RPMI7951 (cell line): ENCODE results near the gene ENTPD7. TPM values are rescaled to one million over a fixed set of nuclear protein-coding genes. Genes with fewer than 3 reads are reported as not detected.

Experiments used
- DNase-seq: peaks from one replicate; pipeline ENCODE4 v3.0.0-alpha.2; 2012; ENCODE audit warnings: low read depth
- total RNA-seq: library from RNA; depleted of rRNA; stranded (reverse); fragments of >200 nt; shearing (Covaris generic); gene quantifications from 2 replicates; pipeline ENCODE4 v1.2.3, GENCODE V29; 2014

ENTPD7 gene
- total RNA-seq, 1 experiment from 2014 or later: 4.8 TPM

DNA sequence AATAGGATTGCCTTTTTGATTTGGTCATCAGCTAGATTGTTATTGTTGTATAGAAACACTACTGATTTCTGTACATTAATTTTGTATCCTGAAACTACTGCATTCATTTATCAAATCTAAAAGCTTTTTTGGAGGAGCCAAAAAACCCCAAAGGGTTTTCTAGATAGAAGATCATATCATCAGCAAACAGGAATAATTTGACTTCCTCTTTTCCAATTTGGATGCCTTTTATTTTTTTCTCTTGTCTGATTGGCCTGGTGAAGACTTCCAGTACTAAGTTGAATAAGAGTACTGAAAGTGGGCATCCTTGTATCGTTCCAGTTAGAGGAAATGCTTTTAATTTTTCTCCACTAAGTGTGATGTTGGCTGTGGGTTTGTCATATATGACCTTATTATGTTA is 10.6 kb upstream of the ENTPD7 start:
- no peak for DNase-seq

DNA sequence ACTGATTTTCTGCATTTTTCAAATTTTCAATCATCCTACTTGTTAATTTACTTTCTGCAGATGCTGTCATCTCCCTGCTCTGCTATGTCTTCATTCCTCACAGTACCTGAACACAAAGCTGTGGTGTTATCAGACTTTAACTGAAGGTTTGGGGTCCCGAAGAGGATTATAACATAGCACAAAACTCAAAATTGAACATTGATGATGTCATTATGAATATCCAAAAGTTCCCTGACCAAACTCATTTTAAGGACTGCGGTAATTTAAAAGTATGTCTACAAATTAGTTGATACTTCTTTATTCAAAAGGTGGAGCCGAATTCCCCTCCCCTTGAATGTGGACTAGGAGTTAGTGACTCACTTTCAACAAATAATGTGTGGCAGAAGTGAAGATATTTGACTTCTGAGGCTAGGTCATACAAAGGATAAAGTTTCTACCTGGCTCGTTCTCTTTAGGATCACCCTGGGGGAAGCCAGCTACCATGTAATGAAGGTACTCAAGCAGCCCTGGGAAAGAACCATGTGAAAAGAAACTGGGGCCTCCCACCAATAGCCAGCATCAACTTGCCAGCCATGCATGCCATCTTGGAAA is 6.4 kb upstream of the ENTPD7 start:
- no peak for DNase-seq

DNA sequence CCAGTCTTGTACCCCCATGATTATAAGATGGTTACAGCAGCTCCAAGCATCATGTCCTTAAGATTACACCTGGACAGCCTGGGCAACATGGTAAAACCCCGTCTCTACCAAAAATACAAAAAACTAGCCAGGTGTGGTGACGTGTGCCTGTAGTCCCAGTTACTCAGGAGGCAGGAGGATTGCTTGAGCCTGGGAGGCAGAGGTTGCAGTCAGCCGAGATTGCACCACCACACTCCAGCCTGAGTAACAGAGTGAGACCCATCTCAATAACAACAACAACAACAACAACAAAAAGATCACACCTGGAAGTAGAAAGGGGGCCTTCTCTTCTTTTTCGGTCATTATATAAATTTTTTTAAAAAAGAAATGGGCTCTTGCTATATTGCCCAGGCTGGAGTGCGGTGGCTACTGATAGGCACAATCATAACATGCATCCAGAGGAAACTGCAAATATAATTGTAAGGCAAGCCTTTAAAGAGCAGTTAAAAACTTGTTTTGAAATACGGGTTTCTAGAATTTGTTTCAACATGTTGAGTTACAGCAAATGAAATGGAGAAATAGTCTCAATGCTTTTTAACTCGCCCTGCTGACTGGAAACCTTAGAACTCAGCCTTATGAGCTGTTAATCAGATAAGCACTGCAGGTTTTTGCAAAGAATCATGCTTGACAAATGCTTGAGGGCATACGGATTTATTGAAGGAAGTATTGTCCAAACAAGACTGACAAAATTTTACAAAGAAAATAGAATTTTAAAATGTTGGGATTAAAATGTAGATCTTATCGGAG is 4.7 kb upstream of the ENTPD7 start:
- DNase-seq: no peak

DNA sequence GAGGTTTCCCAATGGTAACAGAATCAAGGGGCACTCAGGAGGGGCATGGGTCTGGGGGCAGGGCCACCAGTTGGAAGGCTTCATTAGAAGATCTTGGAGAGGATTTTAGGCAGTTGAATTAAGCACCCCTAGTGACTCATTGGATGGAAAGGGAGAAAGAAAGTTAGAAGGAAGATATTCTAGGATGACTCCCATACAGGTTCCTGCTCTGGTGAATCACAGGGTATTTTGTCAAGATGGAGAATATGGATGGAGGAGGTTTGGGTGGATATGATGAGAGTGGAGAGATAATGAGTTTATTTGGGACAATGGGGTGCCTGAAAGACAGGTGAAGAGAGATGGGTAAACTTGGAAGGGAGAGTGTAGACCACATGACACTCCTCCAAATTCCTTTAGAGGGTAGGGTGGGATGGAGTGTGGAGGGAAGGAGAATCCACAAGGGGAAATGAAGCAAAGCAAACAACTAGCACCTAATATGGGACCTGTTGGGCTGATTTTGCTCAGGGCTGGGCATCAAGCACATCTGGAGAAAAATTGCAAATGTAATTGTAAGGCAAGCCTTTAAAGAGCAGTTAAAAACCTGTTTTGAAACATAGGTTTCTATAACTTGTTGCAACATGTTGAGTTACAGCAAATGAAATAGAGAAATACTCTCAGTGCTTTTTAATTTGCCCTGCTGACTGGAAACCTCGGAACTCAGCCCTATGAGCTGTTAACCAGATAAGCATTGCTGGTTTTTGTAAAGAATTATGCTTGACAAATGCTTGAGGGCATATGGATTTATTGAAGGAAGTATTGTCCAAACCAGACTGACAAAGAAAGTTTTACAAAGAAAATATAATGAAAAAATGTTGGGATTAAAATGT is 2.9 kb upstream of the ENTPD7 start:
- no peak for DNase-seq

DNA sequence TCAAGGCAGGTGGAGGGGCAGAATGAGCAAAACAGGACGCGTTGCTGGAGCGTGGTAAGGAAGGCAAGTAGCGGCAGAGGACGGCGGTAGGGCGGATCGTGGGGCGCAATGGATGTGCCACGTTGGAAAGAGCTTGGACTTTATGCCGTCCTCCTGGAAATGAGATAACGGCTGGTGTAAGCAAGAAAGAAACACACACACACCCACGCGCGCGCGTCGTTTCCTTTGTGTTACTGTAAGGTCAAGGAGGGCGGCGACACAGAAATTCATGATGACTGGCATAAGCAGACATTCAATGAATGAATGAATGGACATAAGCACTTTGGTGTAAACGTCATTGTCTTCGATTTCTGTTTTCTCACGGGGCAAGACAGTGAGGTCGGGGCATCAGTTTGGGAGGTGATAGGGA is 683 bp upstream of the ENTPD7 start:
- DNase-seq: no peak

DNA sequence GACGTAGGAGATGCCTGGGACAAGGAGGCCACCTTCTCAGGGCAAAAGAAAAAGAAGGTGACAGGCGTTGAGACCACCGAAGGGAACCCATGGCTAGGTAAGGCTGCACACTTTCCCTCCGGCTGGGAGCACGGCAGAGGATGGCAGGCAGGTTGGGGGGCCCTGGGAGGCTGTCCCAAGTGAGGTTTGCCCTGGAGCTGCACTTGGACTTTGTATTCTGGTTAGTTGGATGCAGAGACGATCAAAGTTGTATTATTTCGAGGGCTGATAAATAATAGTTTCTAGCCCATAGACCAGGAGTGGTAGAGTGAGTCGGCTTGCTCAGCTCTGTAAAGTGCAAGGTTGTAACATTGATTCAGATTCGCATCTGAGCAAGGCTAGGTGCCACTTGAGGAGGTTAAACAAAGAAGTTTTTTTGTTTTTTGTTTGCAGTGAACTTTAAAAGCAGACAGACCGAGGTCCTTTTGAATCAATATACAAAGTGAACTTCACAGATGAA is 608 bp downstream of the ENTPD7 start:
- no peak for DNase-seq

DNA sequence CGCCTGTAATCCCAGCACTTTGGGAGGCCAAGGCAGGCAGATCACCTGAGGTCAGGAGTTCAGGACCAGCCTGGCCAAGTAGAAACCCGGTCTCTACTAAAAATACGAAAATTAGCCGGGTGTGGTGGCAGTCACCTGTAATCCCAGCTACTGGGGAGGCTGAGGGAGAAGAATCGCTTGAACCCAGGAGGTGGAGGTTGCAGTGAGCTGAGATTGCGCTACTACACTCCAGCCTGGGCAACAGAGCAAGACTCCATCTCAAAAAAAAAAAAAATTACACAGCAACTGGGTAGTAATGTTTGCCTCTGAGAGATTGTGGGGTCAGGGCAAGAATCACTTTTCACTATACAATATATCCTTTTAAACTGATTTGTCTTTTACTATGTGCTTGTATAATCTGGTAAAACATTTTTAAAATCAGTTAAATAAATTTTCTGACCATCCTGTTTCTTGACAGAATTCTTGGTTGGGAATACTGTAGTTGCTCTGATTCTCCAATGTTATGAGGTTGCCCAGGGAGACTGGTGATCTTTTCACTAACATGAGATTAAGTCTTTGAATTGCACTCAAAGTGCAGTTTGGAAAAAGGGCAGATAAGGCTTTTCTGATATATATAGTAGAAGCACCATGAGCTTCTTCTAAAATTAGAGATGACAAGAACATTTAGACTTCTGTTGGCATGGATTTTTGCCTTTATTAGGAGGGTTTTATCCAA is 1.5 kb downstream of the ENTPD7 start:
- DNase-seq: no peak

DNA sequence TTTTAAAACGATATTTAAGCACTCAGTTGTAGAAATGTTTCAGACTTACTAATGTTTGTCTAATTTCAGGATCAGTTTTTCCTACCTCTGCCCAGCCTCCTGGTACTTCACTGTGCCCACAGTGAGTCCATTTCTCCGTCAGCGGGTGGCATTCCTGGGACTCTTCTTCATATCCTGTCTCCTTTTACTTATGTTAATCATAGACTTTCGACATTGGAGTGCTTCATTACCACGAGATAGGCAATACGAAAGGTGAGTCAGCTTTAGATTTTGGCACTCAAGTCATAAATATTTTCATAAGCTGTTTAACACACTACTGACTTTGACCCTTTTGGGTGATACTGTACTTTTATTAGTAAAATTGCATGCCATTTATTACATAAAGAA is 2.1 kb downstream of the ENTPD7 start:
- DNase-seq: peak; percentile 57

DNA sequence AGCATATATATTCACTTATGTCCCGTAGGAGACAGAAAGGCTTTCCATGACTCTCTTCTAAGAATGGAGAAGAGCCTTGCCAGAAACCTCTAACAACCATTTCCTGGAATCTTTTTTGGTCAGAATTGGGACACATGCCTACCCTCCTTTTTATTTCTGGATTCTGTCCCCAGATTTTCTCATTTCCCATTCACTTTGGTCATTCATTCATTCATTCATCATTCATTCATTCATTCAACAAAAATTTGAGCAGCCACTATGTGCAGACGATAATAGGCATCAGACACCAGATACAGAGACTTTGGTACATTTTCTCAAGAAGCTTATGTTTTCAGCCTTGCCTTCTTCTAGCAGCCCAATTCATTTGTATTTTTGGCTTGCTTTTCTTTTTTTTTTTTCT is 6.0 kb downstream of the ENTPD7 start:
- DNase-seq: no peak

DNA sequence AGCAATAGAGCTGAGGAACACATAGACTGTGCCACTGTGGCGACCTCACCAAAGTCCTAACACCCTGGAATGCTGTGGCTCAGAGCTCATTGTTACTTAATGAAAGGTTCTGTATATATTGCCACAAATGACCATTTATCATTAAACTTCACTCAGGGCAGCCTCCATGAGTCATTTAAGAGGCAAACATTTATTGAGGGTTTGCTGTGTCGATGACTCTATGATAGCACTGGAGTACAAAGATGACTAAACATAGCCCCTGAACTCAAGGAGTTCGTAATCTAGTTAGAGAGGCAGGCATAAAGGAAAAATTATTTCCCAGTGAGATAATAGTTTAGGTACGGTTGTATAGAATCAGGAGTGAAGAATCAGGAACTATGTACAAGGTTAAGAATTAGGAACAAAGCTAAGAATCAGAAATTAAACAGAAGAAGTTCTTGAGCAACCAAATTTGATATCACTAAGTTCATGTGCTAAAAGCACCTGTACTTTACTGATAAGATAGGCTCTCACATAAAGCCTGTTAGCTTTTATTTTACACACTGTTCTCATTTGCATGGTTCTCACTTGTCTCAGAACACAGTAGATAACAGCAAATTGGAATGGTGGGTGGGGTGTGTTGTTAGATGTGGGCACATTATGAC is 7.9 kb downstream of the ENTPD7 start:
- peak; percentile 72 for DNase-seq

DNA sequence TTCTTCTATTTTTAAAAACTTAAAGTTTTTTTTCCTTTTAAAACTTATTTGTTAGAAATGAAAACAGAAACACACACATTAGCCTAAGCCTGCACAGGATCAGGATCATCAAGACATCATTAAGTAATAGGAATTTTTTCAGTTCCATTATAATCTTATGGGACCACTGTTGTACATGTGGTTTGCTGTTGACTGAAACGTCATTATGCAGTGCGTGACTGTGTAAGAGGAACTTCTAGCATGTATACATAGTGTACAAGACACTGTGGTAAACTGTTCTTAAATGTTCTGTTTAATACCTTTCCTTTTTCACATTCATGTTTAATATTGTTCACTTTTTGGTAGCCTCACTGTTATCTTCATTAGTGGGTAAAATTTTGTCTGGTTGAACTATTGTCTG is 12.1 kb downstream of the ENTPD7 start:
- DNase-seq: no peak

DNA sequence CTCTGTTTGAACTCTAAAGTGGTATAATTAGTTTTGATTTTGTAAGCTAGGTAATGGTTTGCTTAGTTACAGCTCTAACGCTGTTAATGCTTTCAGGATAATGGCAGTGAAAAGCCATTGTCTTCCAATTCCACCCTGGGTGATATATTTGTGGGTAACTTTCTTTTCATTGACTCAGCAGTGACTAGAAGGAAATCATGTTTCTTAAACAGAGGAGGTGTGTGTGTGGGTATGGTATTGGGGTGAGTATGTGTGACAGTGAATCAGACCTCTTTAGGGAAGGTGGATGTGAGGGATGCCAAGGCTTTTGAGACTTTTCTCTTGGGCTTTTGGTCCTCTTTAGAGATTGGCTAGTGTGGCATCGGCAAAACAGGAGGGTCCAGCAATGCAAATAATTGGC is 13.6 kb downstream of the ENTPD7 start:
- DNase-seq: no peak

DNA sequence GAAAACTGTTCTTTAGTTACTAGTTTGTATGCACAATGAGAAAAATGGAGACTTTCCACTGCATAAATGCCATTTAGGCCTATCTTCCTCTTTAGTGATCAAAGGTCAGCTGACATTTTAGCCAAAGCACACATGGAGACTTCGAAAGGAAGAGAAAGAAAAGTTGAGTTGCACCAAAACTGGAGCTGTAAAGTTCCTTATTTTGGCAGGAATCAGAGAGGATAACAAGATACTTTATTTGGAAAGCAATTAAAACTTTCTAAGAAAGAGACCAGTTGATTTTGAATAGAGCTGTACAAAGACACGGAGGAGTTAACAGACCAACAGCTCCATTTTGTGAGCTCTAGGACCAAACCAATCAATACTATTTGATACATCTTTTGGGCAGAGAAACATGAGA is 14.2 kb downstream of the ENTPD7 start:
- no peak for DNase-seq

DNA sequence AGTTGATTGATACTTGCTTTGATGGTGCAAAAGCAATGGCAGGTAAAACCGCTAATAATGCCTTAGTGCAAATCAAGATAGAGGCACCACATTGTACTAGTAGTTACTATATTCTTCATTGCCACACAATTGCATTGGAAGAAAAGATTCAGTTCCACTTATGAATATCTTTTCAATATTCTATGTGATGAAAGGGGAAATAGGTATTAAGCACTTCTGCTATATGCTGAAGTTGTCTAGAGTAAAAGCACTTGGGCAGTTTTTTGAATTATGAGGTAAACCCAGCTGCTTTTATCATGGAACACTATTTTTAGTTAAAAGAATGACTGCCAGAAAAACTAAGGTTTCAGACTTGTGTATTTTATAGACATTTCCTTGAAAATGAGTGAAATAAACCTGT is 15.5 kb downstream of the ENTPD7 start:
- no peak for DNase-seq

DNA sequence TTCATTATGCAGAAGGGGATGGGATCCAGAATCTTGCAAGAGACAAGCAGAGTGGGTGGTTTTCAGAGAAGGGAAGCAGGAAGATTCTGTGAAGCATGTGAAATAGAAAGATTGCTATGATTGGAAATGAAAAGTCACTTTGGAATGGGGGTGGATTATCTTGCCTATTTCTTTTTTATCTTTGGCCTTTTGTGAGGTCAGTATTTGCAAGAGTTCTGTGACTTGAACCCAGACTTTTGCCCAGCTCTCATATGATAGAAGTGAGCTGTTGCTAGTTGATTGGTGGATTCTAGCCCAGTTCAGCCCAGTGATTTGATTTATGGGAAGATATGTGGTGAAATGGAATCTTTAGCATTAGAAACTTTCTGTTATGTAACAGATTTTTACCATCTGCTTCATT is 17.1 kb downstream of the ENTPD7 start:
- peak; percentile 22 for DNase-seq

DNA sequence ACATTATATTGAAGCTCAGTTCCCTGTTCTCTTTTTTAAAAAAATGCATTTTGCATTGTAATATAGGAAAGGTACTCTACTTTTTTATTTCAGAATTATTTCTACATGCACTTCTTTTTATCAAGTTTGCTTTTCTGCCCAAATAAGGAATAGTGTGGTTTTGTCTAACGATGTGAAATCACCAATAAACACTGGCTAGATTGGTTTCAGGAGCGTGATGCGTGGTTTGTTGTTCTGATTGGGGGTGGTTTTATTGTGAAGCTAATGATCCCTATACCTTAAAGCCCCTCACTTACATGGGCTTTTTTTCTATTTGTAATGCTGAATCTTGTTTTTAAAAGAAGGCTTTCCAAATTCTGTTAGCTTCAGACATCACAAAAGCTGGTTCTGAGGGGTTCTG is 17.6 kb downstream of the ENTPD7 start:
- DNase-seq: no peak

DNA sequence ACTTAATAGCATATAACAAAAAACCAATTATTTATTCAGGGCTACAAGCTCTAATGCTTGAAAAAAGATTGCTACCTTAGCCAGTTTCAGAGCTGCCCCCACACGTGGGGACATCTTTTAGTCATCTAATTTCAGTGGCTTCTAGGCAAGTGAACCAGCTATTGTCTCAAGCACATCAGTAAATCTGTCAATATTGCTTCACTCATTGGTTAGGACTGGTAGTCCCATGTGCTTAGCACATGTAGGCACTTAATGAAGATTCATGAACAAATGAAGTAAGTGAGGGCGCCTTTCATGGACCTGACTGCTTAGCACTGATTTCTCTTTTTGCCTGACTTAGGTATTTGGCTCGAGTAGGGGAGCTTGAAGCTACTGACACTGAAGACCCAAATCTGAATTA is 19.6 kb downstream of the ENTPD7 start:
- no peak for DNase-seq

DNA sequence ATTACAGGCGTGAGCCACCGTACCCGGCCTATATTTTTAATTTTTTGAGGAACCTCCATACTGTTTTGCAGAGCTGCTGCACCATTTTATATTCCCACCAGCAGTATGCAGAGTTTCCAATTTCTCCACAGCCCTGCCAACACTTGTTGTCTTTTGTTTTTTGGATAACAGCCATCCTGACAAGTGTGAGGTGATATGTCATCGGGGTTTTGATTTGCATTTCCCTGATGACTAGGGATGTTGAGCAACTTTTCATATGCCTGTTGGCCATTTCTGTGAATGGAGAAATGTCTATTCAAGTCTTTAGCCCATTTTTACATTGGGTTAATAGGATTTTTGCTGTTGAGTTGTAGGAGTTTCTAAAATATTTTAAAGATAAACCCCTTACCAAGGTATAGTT is 22.2 kb downstream of the ENTPD7 start:
- DNase-seq: peak; percentile 40

DNA sequence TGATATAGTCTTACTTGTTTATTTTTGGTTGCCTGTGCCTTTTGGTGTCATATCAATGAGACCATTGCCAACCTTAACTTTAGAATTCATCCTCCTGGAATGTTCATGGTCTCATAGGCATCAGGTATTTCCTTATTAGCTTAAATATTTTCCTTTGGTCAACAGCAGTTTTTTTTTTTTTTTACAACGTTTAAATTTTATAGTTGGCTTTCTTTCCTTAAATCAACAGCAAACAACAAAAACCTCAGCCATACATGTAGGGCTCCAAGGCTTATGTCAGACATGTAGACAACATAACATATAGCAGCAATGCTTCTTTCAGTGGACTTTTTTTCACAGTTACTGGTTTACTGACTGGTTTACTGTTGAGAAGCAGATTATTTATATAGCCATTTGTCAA is 22.7 kb downstream of the ENTPD7 start:
- no peak for DNase-seq

DNA sequence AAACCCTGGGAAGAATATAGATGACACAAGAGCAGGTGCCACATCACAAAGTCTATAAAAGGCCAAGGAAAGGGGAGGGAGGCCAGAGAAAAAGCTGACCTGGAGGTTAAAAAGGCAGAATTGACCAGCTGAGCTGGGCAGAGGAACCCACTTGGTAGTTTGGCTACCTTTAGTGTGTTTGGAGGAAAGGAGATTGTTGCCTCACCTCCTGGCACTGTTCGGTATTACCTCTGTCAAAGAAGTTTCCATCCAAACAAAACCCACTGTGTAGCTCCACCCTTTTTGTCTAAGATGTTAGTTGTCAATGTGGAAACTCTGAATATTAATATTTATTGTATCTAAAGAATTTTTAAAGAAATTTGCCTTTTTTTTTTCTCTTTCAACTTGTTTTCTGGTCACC is 23.4 kb downstream of the ENTPD7 start:
- no peak for DNase-seq

DNA sequence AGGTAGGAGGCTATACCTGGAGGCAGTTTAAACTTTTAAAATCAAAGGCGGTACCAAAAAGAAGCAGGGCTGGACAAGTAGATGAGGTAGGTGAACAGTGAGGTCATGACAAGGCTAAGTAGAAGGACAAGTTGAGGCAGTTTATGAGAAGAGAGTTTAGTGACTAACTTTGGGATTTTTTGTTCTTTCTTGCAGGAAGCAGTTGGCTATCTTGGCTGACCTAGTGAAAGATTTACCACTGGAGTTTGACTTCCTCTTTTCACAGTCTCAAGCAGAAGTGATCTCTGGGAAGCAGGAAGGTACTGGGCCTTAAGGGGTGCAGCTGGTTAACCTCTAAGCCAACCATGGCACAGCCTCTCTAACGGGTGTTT is 26.3 kb downstream of the ENTPD7 start:
- DNase-seq: no peak

DNA sequence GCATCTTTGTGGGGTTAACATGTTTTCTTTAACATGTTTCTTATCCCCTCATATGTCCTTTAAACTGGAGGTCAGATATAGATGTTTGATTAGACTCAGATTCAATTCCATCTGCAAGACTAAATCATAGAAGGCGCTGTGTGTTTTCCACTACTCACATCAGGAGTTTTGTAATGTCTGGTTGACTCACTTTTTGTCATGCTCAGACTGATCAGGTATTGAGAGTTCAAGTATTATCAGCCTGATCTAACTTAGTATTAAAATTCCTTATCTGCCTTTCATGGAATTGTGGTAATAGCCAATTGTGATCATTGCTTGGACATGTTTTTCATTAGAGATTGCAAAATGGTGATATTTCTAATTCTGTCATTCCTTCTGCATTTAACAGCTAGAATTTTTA is 30.2 kb downstream of the ENTPD7 start:
- DNase-seq: no peak
